WTC11 (cell line): ENCODE measurements around the gene C1QTNF1. TPM values are rescaled to one million over a fixed set of nuclear protein-coding genes. Genes with fewer than 3 reads are reported as not detected.

Source experiments
- ATAC-seq: fragments of 200-7000 bp; cut with Tn5 transposase; 2 replicates; pipeline ENCODE4 v1.10.0; 2021; ENCODE audit warnings: mild to moderate bottlenecking, moderate library complexity
- CTCF ChIA-PET: fragments of 300-600 bp; sonication (Branson Sonifier 250); formaldehyde crosslinking; loops from one replicate; lab custom pipeline; 2021; ENCODE audit warnings: antibody characterized with exemption; lab: Charles Lee
- POLR2A ChIA-PET: fragments of 350-600 bp; sonication (Branson Sonifier 250); formaldehyde crosslinking; loops from one replicate; lab custom pipeline; 2021; ENCODE audit warnings: antibody characterized with exemption; lab: Charles Lee
- DNase-seq: peaks from one replicate; pipeline ENCODE4 v3.0.0; 2021; ENCODE audit warnings: low spot score
- H3K27ac Mint-ChIP-seq: 2 replicates; pipeline ENCODE4 v1.8.0; 2021; ENCODE audit warnings: mixed read lengths
- H3K27me3 Mint-ChIP-seq: 2 replicates; pipeline ENCODE4 v1.8.0; 2021; ENCODE audit warnings: low read depth, mild to moderate bottlenecking, moderate library complexity, mixed read lengths
- H3K36me3 Mint-ChIP-seq: 2 replicates; pipeline ENCODE4 v1.8.0; 2021; ENCODE audit warnings: mixed read lengths
- H3K4me1 Mint-ChIP-seq: 2 replicates; pipeline ENCODE4 v1.8.0; 2022; ENCODE audit warnings: mixed read lengths
- H3K4me3 Mint-ChIP-seq: 2 replicates; pipeline ENCODE4 v1.8.0; 2021; ENCODE audit warnings: mild to moderate bottlenecking, moderate library complexity, mixed read lengths
- H3K9me3 Mint-ChIP-seq: 2 replicates; pipeline ENCODE4 v1.8.0; 2021; ENCODE audit warnings: mixed read lengths
- ATF3 ChIP-seq: sonication (generic); formaldehyde crosslinking; conservative IDR thresholded peaks from 2 replicates; pipeline ENCODE4 v1.8.1; 2022; ENCODE audit warnings: mild to moderate bottlenecking, missing genetic modification reagents
- CDX4 ChIP-seq: fragments of 250-450 bp; sonication (Bioruptor Pico); IDR thresholded peaks from 2 replicates; pipeline ENCODE4 v1.9.0; 2021; ENCODE audit warnings: moderate library complexity, mild to moderate bottlenecking, inconsistent platforms, borderline replicate concordance
- FOXJ3 ChIP-seq: sonication (generic); formaldehyde crosslinking; IDR thresholded peaks from 2 replicates; pipeline ENCODE4 v1.9.0; 2021; ENCODE audit warnings: missing genetic modification reagents, mild to moderate bottlenecking, borderline replicate concordance
- FOXP1 ChIP-seq: sonication (generic); formaldehyde crosslinking; IDR thresholded peaks from 2 replicates; pipeline ENCODE4 v1.8.0; 2022; ENCODE audit warnings: missing genetic modification reagents, mild to moderate bottlenecking, moderate library complexity, borderline replicate concordance
- NFYB ChIP-seq: sonication (generic); formaldehyde crosslinking; conservative IDR thresholded peaks from 2 replicates; pipeline ENCODE4 v1.8.0; 2022; ENCODE audit warnings: low read depth, missing genetic modification reagents
- TP53 ChIP-seq: sonication (generic); formaldehyde crosslinking; IDR thresholded peaks from 2 replicates; pipeline ENCODE4 v1.8.1; 2023; ENCODE audit warnings: mild to moderate bottlenecking, missing genetic modification reagents
- ZBTB21 ChIP-seq: sonication (generic); formaldehyde crosslinking; IDR thresholded peaks from 2 replicates; pipeline ENCODE4 v1.8.1; 2023; ENCODE audit warnings: mild to moderate bottlenecking, missing genetic modification reagents, borderline replicate concordance
- ZMAT4 ChIP-seq: fragments of 250-450 bp; sonication (Bioruptor Pico); IDR thresholded peaks from 2 replicates; pipeline ENCODE4 v1.9.0; 2021; ENCODE audit warnings: mild to moderate bottlenecking
- ZNF121 ChIP-seq: sonication (generic); formaldehyde crosslinking; IDR thresholded peaks from 2 replicates; pipeline ENCODE4 v1.8.0; 2023; ENCODE audit warnings: missing genetic modification reagents
- total RNA-seq: library from RNA; stranded (reverse); gene quantifications from 3 replicates; pipeline ENCODE4 v1.2.3, GENCODE V29; 2021
- TF ChIP-seq, protein P1 (sequence below): sonication (generic); formaldehyde crosslinking; IDR thresholded peaks from 2 replicates; pipeline ENCODE4 v1.8.0; 2022; ENCODE audit warnings: mild to moderate bottlenecking, missing genetic modification reagents

Gene C1QTNF1
- total RNA-seq, 1 experiment from 2014 or later: 1.7 TPM

DNA sequence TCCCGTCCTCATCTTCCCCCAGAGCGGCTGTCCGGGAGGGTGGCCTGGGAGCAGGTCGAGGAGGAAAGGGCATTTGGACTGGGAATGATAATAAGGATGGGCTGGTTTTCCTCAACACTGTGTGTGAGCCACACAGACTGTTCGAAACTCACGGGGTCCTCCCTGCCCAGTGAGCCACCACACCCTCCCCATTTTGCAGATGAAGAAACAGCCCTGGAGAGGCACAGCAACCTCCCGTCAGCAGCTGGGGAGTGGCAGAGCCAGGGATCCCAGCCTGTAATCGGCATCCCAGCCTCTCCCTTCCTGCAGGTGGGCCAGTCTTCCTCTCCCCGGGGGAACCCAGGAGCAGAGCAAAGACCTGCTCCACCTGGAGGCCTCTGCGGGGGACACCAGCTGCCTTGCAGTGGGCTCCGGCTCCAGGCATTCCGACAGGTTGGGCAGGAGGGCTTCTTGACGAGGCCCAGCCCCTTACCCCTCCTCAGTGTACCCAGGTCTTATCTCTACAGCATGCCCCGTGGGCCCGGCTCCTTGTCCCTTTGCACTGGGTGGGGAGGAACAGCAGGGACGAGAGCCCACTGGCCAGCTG, 74.4 kb downstream of the C1QTNF1 start:
- TF ChIP-seq FOXJ3 (CRISPR knock-in tag) (no peak), ZMAT4 (CRISPR knock-in tag) (no peak), ZNF121 (CRISPR knock-in tag) (no peak), TP53 (CRISPR knock-in tag) (no peak), NFYB (CRISPR knock-in tag) (no peak), ZBTB21 (CRISPR knock-in tag) (no peak), ATF3 (CRISPR knock-in tag) (no peak), CDX4 (CRISPR knock-in tag) (no peak), FOXP1 (no peak)
- TF ChIP-seq, protein P1, sequence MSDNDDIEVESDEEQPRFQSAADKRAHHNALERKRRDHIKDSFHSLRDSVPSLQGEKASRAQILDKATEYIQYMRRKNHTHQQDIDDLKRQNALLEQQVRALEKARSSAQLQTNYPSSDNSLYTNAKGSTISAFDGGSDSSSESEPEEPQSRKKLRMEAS: no peak
- ChIA-PET POLR2A (no interaction called here), CTCF (interaction anchor here (1.5 to 3.0 kb wide), 7 partner anchors 11 to 295 kb away, joined by 5 to 33 read pairs (median 7); no protein-coding TSS in a partner anchor)
- H3K27me3 Mint-ChIP-seq: no peaks in the 10 kb centered on the region; the same call in 1 of the 2 replicates
- peak overlapping the region; percentile 89 for H3K27ac Mint-ChIP-seq
- no peaks in the 10 kb centered on the region for H3K36me3 Mint-ChIP-seq
- H3K4me1 Mint-ChIP-seq: peaks cover 7% of the 10 kb centered on the region
- ATAC-seq (peak; percentile 36), DNase-seq (peak; percentile 47)
- peak overlapping the region; percentile 13; the same call in 1 of the 2 replicates for H3K4me3 Mint-ChIP-seq
- H3K9me3 Mint-ChIP-seq: no peaks in the 10 kb centered on the region

Other genes starting within 250 kb of the C1QTNF1 start
- gene CYTH1, start 241.9 kb upstream of the C1QTNF1 start, total RNA-seq: 15.1 to 20.0 TPM (median 15.8 TPM) in 3 replicates
- 62.0 to 74.0 TPM (median 65.8 TPM) in 3 replicates for gene USP36, start 183.4 kb upstream of the C1QTNF1 start, total RNA-seq
- gene CEP295NL, start 121.0 kb upstream of the C1QTNF1 start, total RNA-seq: 0.61 to 0.89 TPM (median 0.89 TPM) in 3 replicates
- gene TIMP2, start 98.8 kb upstream of the C1QTNF1 start, total RNA-seq: 36.9 to 39.3 TPM (median 37.1 TPM) in 3 replicates
- 57.9 to 88.6 TPM (median 86.9 TPM) in 3 replicates for gene LGALS3BP, start 44.2 kb upstream of the C1QTNF1 start, total RNA-seq
- 34.1 to 39.7 TPM (median 35.1 TPM) in 3 replicates for gene CANT1, start 14.4 kb upstream of the C1QTNF1 start, total RNA-seq
- 40.0 to 47.5 TPM (median 41.6 TPM) in 3 replicates for gene ENGASE, start 50.7 kb downstream of the C1QTNF1 start, total RNA-seq